GM20000 (cell line): ENCODE measurements around the gene P2RY11.
A peak's percentile ranks its signal among the peaks of the same experiment; 100 is the strongest.

Experiments
- DNase-seq: peaks from one replicate; pipeline ENCODE4 v3.0.0; 2012; ENCODE audit warnings: low spot score
- TF ChIP-seq, protein P1 (sequence below): IDR thresholded peaks from 2 replicates; pipeline ENCODE4 v1.5.1; 2012; ENCODE audit warnings: mild to moderate bottlenecking, control low read depth; ENCODE audit errors: extremely low read depth, missing control alignments

P2RY11 gene

GRCh38 chr19:10078329-10078728, 33.2 kb upstream of the P2RY11 start:
- no peak for DNase-seq
- TF ChIP-seq, protein P1, sequence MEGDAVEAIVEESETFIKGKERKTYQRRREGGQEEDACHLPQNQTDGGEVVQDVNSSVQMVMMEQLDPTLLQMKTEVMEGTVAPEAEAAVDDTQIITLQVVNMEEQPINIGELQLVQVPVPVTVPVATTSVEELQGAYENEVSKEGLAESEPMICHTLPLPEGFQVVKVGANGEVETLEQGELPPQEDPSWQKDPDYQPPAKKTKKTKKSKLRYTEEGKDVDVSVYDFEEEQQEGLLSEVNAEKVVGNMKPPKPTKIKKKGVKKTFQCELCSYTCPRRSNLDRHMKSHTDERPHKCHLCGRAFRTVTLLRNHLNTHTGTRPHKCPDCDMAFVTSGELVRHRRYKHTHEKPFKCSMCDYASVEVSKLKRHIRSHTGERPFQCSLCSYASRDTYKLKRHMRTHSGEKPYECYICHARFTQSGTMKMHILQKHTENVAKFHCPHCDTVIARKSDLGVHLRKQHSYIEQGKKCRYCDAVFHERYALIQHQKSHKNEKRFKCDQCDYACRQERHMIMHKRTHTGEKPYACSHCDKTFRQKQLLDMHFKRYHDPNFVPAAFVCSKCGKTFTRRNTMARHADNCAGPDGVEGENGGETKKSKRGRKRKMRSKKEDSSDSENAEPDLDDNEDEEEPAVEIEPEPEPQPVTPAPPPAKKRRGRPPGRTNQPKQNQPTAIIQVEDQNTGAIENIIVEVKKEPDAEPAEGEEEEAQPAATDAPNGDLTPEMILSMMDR = no peak

DNA sequence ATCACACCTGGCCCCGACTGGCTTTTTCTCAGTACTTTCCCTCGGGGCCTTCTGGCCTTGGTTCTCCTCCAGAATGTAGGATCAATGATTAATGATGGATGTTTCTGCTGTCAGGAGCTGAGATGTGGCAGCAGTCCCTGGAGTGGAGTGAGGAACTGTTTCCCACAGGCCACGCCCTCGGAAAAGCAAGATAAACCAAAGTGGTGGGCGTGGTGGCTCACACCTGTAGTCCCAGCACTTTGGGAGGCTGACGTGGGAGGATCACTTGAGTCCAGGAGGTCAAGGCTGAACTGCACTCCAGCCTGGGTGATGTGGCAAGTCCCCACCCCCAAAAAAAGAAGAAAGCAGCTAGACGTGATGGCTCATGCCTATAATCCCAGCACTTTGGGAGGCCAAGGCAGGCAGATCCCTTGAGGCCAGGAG, 32.5 kb upstream of the P2RY11 start:
- no peak for DNase-seq

DNA sequence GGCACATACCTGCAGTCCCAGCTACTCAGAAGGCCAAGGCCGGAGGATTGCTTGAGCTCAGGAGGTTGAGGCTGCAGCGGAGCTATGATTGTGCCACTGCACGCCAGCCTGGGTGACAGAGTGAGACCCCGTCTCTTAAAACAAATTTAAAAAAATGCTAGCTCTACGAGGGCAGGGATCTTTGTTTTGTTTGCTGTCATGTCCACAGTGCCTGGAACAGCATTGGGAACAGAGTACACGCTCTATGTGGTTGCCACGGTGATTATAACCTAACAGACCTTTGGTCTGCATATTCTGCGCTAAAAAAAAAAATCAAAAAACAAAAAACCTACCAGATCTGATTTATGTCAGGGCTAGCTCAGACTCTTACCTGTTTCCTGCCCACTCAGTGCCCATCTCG, 27.6 kb upstream of the P2RY11 start:
- TF ChIP-seq, protein P1 = no peak
- DNase-seq = no peak

More for the DNA sequence above, 32.5 kb upstream of the P2RY11 start:
- TF ChIP-seq, protein P1 = no peak

GRCh38 chr19:10084803-10085202, 26.7 kb upstream of the P2RY11 start:
- no peak for DNase-seq
- TF ChIP-seq, protein P1 = no peak

GRCh38 chr19:10085641-10086590, 25.6 kb upstream of the P2RY11 start, which contains the start of gene SHFL:
Gene SHFL (plus strand): TSS chr19:10086317. CDS start chr19:10086428, 111 bp downstream.
- DNase-seq = peak; percentile 98
- TF ChIP-seq, protein P1 = no peak

- DNase-seq = no peak
Measured at GRCh38 chr19:10086591-10087192, 24.8 kb upstream of the P2RY11 start.

More at GRCh38 chr19:10086591-10087192, 24.8 kb upstream of the P2RY11 start:
- TF ChIP-seq, protein P1 = no peak
